HEK293T (cell line): ENCODE measurements around the gene SPI1.

Experiments used
- BHLHE40 ChIP-seq: fragments of 450-650 bp; IDR thresholded peaks from 2 replicates; pipeline ENCODE4 v1.6.1; 2016; ENCODE audit warnings: mild to moderate bottlenecking, moderate library complexity, borderline replicate concordance
- FOXA1 ChIP-seq: fragments of 450-650 bp; IDR thresholded peaks from 2 replicates; pipeline ENCODE4 v1.6.1; 2016; ENCODE audit warnings: mild to moderate bottlenecking
- FOXK2 ChIP-seq: fragments of 450-650 bp; IDR thresholded peaks from 2 replicates; pipeline ENCODE4 v1.6.1; 2016; ENCODE audit warnings: mild to moderate bottlenecking
- FOXM1 ChIP-seq: fragments of 450-650 bp; IDR thresholded peaks from 2 replicates; pipeline ENCODE4 v1.6.1; 2017; ENCODE audit warnings: mild to moderate bottlenecking, borderline replicate concordance
- HDGF ChIP-seq: fragments of 450-650 bp; IDR thresholded peaks from 2 replicates; pipeline ENCODE4 v1.6.1; 2017; ENCODE audit warnings: antibody characterized with exemption, borderline replicate concordance
- L3MBTL2 ChIP-seq: fragments of 450-650 bp; conservative IDR thresholded peaks from 2 replicates; pipeline ENCODE4 v1.6.1; 2016; ENCODE audit warnings: mild to moderate bottlenecking
- LEF1 ChIP-seq: fragments of 450-650 bp; IDR thresholded peaks from 2 replicates; pipeline ENCODE4 v1.6.1; 2017; ENCODE audit warnings: mild to moderate bottlenecking, borderline replicate concordance
- SUZ12 ChIP-seq: fragments of 450-650 bp; IDR thresholded peaks from 2 replicates; pipeline ENCODE4 v1.6.1; 2016; ENCODE audit warnings: mild to moderate bottlenecking

DNA sequence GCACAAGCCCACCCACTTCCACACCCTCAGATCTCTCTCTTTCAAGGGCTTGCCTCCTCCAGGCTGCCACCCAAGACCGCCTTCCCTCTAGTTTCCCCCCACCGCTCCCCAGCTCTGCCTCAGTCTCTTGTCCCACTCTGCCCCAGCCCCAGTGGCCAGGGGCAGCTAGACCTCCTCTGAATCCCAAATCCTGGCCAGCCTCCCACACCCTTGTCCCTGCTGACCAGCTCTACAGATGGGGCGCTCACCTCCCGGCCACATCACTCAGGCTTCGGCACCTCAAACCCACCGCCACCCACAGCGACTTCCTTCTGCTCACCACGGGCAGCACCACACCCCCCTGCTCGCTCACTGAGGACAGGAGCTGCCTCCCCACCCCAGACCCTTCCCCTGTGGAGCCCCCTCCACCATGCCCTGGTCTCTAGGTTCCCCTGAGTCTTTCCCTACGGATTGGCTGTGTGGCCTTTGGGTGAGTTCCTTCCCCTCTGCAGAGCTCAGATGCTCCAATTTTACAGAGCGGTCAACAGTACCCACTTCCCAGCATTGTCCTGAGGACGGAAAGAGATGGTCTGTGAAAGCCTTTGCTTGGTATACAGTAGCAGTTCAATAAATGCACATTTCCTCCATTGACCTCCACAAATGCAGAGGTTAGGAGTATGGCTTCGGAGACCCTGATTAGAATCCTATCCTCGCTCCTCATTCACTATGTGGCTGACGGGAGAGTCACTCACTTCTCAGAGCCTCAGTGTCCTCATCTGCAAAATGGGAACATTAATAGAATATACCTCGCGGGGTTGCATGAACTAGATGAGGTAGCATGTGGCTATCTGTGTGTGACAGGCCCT, 11.5 kb upstream of the SPI1 start:
- TF ChIP-seq LEF1 (no peak), FOXA1 (no peak), BHLHE40 (no peak), FOXK2 (no peak), FOXM1 (no peak), HDGF (no peak), SUZ12 (no peak), L3MBTL2 (no peak)
